A549 (cell line): Measurements from ENCODE around the gene ADGRG1. TPM values are rescaled to one million over a fixed set of nuclear protein-coding genes. Genes with fewer than 3 reads are reported as not detected.

ENCODE experiments used
- ATAC-seq, 2 experiments: fragments of 200-7000 bp in 1 of 2; fragments of >200 bp in 1 of 2; cut with Nextera tagmentation in 1 of 2; cut with Tn5 transposase in 1 of 2; 3 replicates each; pipeline versions ENCODE4 v1.8.0 to v1.9.1; 2018 to 2020; ENCODE audit warnings: mild to moderate bottlenecking in 1 of 2, moderate library complexity in 1 of 2
- CTCF ChIA-PET: fragments of 300-600 bp; sonication (Branson Sonifier 250); formaldehyde crosslinking; extraction: SDS; loops from one replicate; lab custom pipeline; 2021; ENCODE audit warnings: antibody characterized with exemption, inconsistent platforms; lab: Yijun Ruan, JAX
- POLR2A ChIA-PET: fragments of 350-600 bp; formaldehyde crosslinking; extraction: SDS; loops from one replicate; lab custom pipeline; 2021; ENCODE audit warnings: antibody characterized with exemption, inconsistent platforms; lab: Yijun Ruan, JAX
- DNase-seq, 2 experiments: peaks; one replicate each; pipeline versions ENCODE4 v3.0.0 to v3.0.0-alpha.2; 2011 to 2016; ENCODE audit warnings: low read depth in 1 of 2, low spot score in 1 of 2
- FAIRE-seq: peaks from 2 replicates; lab custom pipeline; 2011; peaks lifted over from hg19 to GRCh38; lab: Jason Lieb, UNC
- H3K27ac ChIP-seq, 2 experiments: fragments of >200 bp; sonication (Bioruptor Twin); formaldehyde crosslinking; 3 replicates each; pipeline ENCODE4 v1.5.1; 2016 to 2017
- H3K4me1 ChIP-seq: fragments of >200 bp; sonication (Bioruptor Twin); formaldehyde crosslinking; 3 replicates; pipeline ENCODE4 v1.6.1; 2016
- H3K4me2 ChIP-seq: fragments of >200 bp; sonication (Bioruptor Twin); formaldehyde crosslinking; 3 replicates; pipeline ENCODE4 v1.6.1; 2016
- H3K4me3 ChIP-seq: fragments of >200 bp; sonication (Bioruptor Twin); formaldehyde crosslinking; 3 replicates; pipeline ENCODE4 v1.5.1; 2016
- H3K9me3 ChIP-seq: fragments of >200 bp; sonication (Bioruptor Twin); formaldehyde crosslinking; 3 replicates; pipeline ENCODE4 v1.6.1; 2016
- ATOH8 ChIP-seq: fragments of 250-450 bp; sonication (Bioruptor Pico); IDR thresholded peaks from 2 replicates; pipeline ENCODE4 v1.5.0; 2020; ENCODE audit warnings: low read depth, mild to moderate bottlenecking, moderate library complexity
- EHMT2 ChIP-seq: fragments of 200-600 bp; sonication (generic); IDR thresholded peaks from 2 replicates; pipeline ENCODE4 v1.6.1; 2016; ENCODE audit warnings: antibody characterized with exemption, low read depth, mild to moderate bottlenecking, moderate library complexity
- FOSB ChIP-seq: fragments of 250-450 bp; sonication (Bioruptor Pico); IDR thresholded peaks from 2 replicates; pipeline ENCODE4 v1.5.0; 2020; ENCODE audit warnings: mild to moderate bottlenecking, moderate library complexity
- FOXS1 ChIP-seq: fragments of 250-450 bp; sonication (Bioruptor Pico); IDR thresholded peaks from 2 replicates; pipeline ENCODE4 v1.5.0; 2020; ENCODE audit warnings: mild to moderate bottlenecking, moderate library complexity
- HDAC2 ChIP-seq: fragments of 200-600 bp; sonication (generic); IDR thresholded peaks from 2 replicates; pipeline ENCODE4 v1.6.1; 2016
- HOXA7 ChIP-seq: fragments of 250-450 bp; sonication (Bioruptor Pico); IDR thresholded peaks from 2 replicates; pipeline ENCODE4 v1.5.0; 2020; ENCODE audit warnings: mild to moderate bottlenecking, moderate library complexity
- HOXB5 ChIP-seq: fragments of 250-450 bp; sonication (Bioruptor Pico); IDR thresholded peaks from 2 replicates; pipeline ENCODE4 v1.5.0; 2020; ENCODE audit warnings: mild to moderate bottlenecking, moderate library complexity
- JUN ChIP-seq, 2 experiments: fragments of >200 bp; sonication (Bioruptor Twin); formaldehyde crosslinking; IDR thresholded peaks; 2 replicates in 1 of 2; 3 replicates in 1 of 2; pipeline ENCODE4 v1.6.1; 2016 to 2017
- JUNB ChIP-seq: fragments of >200 bp; sonication (Bioruptor Twin); formaldehyde crosslinking; IDR thresholded peaks from 2 replicates; pipeline ENCODE4 v1.6.1; 2016
- KDM5A ChIP-seq: fragments of 200-600 bp; sonication (generic); IDR thresholded peaks from 2 replicates; pipeline ENCODE4 v1.6.1; 2016; ENCODE audit warnings: antibody characterized with exemption, mild to moderate bottlenecking
- MAZ ChIP-seq: fragments of 150-350 bp; IDR thresholded peaks from 2 replicates; pipeline ENCODE4 v1.6.1; 2014; ENCODE audit warnings: antibody characterized with exemption, low read depth, low read length, borderline replicate concordance
- MYC ChIP-seq: IDR thresholded peaks from 2 replicates; pipeline ENCODE4 v1.6.1; 2012; ENCODE audit warnings: mild to moderate bottlenecking, inconsistent platforms, low read length, improper control_type of control experiment, borderline replicate concordance
- NR3C1 ChIP-seq: fragments of >200 bp; sonication (Bioruptor Twin); formaldehyde crosslinking; IDR thresholded peaks from 3 replicates; pipeline ENCODE4 v1.6.1; 2017
- RAD21 ChIP-seq, 2 experiments: fragments of >200 bp in 1 of 2; sonication (Bioruptor Twin) in 1 of 2; formaldehyde crosslinking in 1 of 2; IDR thresholded peaks in 1 of 2; conservative IDR thresholded peaks in 1 of 2; 2 replicates in 1 of 2; 3 replicates in 1 of 2; pipeline ENCODE4 v1.6.1; 2012 to 2018; ENCODE audit warnings: inconsistent platforms in 1 of 2
- RARB ChIP-seq: fragments of 250-450 bp; sonication (Bioruptor Pico); IDR thresholded peaks from 2 replicates; pipeline ENCODE4 v1.8.0; 2021; ENCODE audit warnings: mild to moderate bottlenecking, moderate library complexity
- RNF2 ChIP-seq: fragments of 200-600 bp; sonication (generic); IDR thresholded peaks from 2 replicates; pipeline ENCODE4 v1.6.1; 2016; ENCODE audit warnings: low read depth, mild to moderate bottlenecking, antibody characterized with exemption, moderate library complexity, borderline replicate concordance
- TP53 ChIP-seq: fragments of 250-450 bp; sonication (Bioruptor Pico); IDR thresholded peaks from 2 replicates; pipeline ENCODE4 v1.5.0; 2021; ENCODE audit warnings: mild to moderate bottlenecking, moderate library complexity
- ZFP36 ChIP-seq: fragments of 450-650 bp; IDR thresholded peaks from 2 replicates; pipeline ENCODE4 v1.6.1; 2014; ENCODE audit warnings: borderline replicate concordance; ENCODE audit not compliant: partially characterized antibody
- WGBS: methylation state at CpG from one replicate; pipeline ENCODE4 v1.1.6; 2017; ENCODE audit errors: missing lambda C conversion rate; 5-methylcytosine and 5-hydroxymethylcytosine counted together
- polyA plus RNA-seq, 4 experiments: library from polyadenylated mRNA; depleted of rRNA in 3 of 4; stranded (reverse); fragments of >200 nt; fragmentation: RNase III in 1 of 4; extraction: RNeasy Plus Mini Kit Qiagen cat#74134 plus additional on column Dnase treatment in 1 of 4; gene quantifications; 2 replicates in 3 of 4; 3 replicates in 1 of 4; pipeline ENCODE4 v1.2.3, GENCODE V29; 2011 to 2017
- TF ChIP-seq, protein P1 (sequence below): fragments of >200 bp; sonication (Bioruptor Twin); formaldehyde crosslinking; IDR thresholded peaks from 3 replicates; pipeline ENCODE4 v1.5.1; 2016

ADGRG1 gene
- polyA plus RNA-seq, 2 of the 4 experiments (the other 2 are of a cell fraction) = 28.3 to 142 TPM

DNA sequence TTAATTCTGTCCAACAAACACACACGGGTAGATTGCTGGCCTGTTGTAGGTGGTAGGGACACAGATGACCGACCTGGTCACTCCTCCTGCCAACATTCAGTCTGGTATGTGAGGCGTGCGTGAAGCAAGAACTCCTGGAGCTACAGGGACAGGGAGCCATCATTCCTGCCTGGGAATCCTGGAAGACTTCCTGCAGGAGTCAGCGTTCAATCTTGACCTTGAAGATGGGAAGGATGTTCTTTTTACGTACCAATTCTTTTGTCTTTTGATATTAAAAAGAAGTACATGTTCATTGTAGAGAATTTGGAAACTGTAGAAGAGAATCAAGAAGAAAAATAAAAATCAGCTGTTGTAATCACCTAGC is 36.2 kb downstream of the ADGRG1 start:
- H3K4me3 ChIP-seq = no peak overlapping the region
- H3K27ac ChIP-seq = 0 out of 6 replicates have a peak overlapping the region, but pooled peaks of 1 of the 2 experiments have one; percentile 30
- CTCF ChIA-PET = interaction anchor here (0.7 to 6.1 kb wide), 11 partner anchors 13 to 145 kb away, joined by 3 to 42 read pairs (median 4); no protein-coding TSS in a partner anchor
- no peaks in the 10 kb centered on the region for H3K9me3 ChIP-seq
- TF ChIP-seq KDM5A = no peak
- TF ChIP-seq ZFP36 = peak; percentile 21
- FAIRE-seq = no peak
- ATAC-seq = no peak
- H3K4me1 ChIP-seq = peaks cover 16% of the 10 kb centered on the region
- no peak overlapping the region for H3K4me2 ChIP-seq
- WGBS = 85% methylated on average over 6 of the region's 6 CpGs
- no peak for DNase-seq
- POLR2A ChIA-PET = no interaction called here

GRCh38 chr16:57665541-57665940 is 37.1 kb downstream of the ADGRG1 start:
- no peak for ATAC-seq
- H3K4me1 ChIP-seq = peaks cover 16% of the 10 kb centered on the region
- TF ChIP-seq RAD21 (conservative IDR thresholded peaks at IDR 0.05 in 1 of 2, IDR thresholded peaks at IDR 0.05 in 1 of 2) (no peak), HDAC2 (no peak), MYC (no peak), RARB (CRISPR knock-in tag) (no peak), FOXS1 (CRISPR knock-in tag) (no peak), HOXB5 (CRISPR knock-in tag) (no peak)
- TF ChIP-seq, protein P1, sequence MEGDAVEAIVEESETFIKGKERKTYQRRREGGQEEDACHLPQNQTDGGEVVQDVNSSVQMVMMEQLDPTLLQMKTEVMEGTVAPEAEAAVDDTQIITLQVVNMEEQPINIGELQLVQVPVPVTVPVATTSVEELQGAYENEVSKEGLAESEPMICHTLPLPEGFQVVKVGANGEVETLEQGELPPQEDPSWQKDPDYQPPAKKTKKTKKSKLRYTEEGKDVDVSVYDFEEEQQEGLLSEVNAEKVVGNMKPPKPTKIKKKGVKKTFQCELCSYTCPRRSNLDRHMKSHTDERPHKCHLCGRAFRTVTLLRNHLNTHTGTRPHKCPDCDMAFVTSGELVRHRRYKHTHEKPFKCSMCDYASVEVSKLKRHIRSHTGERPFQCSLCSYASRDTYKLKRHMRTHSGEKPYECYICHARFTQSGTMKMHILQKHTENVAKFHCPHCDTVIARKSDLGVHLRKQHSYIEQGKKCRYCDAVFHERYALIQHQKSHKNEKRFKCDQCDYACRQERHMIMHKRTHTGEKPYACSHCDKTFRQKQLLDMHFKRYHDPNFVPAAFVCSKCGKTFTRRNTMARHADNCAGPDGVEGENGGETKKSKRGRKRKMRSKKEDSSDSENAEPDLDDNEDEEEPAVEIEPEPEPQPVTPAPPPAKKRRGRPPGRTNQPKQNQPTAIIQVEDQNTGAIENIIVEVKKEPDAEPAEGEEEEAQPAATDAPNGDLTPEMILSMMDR = no peak
- TF ChIP-seq, all 56 proteins: peak for 0
- no peaks in the 10 kb centered on the region for H3K9me3 ChIP-seq
- DNase-seq (no peak), FAIRE-seq (no peak)
- WGBS = 57% methylated on average over 4 of the region's 4 CpGs
- H3K4me3 ChIP-seq = no peak overlapping the region
- ChIA-PET CTCF (interaction anchor here (1.0 to 6.1 kb wide), 5 partner anchors 10 to 146 kb away, joined by 3 to 42 read pairs (median 3); no protein-coding TSS in a partner anchor), POLR2A (no interaction called here)
- no peak overlapping the region for H3K4me2 ChIP-seq
- 0 out of 6 replicates have a peak overlapping the region, but pooled peaks of 1 of the 2 experiments have one; percentile 36 for H3K27ac ChIP-seq

DNA sequence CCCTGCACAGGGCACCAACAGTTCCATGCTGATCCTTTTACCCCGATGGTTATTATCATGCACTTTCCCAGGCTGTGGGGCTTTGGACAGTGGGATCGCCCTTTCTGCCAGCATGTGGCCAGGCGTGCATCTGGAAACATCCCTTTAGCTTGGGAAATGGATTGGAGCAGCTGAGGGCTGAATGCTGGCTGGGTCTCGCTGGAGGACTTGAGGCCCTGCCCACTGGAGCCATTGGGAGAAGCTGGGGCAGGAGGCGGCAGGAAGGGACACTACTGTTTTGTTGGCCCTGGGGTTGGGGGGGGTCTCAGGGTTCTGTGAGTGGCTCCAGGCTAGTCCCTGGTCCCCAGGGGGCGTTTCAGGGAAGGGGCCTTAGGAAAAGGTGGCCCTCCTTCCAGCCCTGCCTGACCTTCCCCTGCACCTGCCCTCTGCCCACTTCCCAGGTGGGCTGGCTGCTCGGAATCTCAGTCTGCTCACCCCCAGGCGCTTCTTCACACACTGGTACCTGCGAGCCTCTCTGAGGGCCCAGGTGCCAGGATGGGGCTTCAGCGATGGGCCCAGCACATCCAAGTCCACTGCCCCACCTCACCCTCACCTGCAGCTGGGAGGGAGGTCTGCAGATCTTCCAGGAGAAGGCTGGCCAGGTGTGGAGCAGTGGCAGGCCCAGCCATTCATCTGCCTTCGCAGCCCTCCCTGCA is 38.1 kb downstream of the ADGRG1 start:
- ChIA-PET CTCF (interaction anchor here (1.0 to 6.1 kb wide), 5 partner anchors 9 to 90 kb away, joined by 3 to 42 read pairs (median 9); no protein-coding TSS in a partner anchor), POLR2A (no interaction called here)
- Histone ChIP-seq H3K9me3 (no peaks in the 10 kb centered on the region), H3K4me3 (no peak overlapping the region), H3K27ac (peak overlapping the region; percentile 61 to 71), H3K4me2 (no peak overlapping the region; the same call in 2 of the 3 replicates), H3K4me1 (peaks cover 16% of the 10 kb centered on the region)
- DNase-seq (no peak), ATAC-seq (peak in 1 of 2 experiments; percentile 5; a peak in 2 of 6 replicates), FAIRE-seq (no peak)
- 83% methylated on average over 11 of the region's 11 CpGs for whole genome bisulfite sequencing
- TF ChIP-seq MYC = no peak
- TF ChIP-seq MAZ = no peak
- no peak for TF ChIP-seq TP53 (CRISPR knock-in tag)
- no peak for TF ChIP-seq RNF2
- TF ChIP-seq FOSB = no peak
- TF ChIP-seq JUNB = no peak
- no peak for TF ChIP-seq HOXA7
- TF ChIP-seq EHMT2 = no peak
- TF ChIP-seq ATOH8 = no peak
- no peak for TF ChIP-seq NR3C1
- TF ChIP-seq RARB (CRISPR knock-in tag) = no peak
- TF ChIP-seq JUN (IDR thresholded peaks at IDR 0.05) = no peak
- TF ChIP-seq, protein P1 = no peak
- no peak for TF ChIP-seq ZFP36
